ENCODE measurements around the gene SPTBN1. TPM values are rescaled to one million over a fixed set of nuclear protein-coding genes. Genes with fewer than 3 reads are reported as not detected.
A peak's percentile ranks its signal among the peaks of the same experiment; 100 is the strongest.

The SPTBN1 gene
- total and polyA plus RNA-seq, 2 of the 13 experiments (the other 11 are each of a cell fraction or from before 2014, with no cell fraction given): 123 to 299 TPM

GRCh38 chr2:54629390-54629789 is 173.3 kb downstream of the SPTBN1 start (continued):
- TF ChIP-seq ZNF761 (CRISPR knock-in tag; conservative IDR thresholded peaks at IDR 0.05): no peak
- TF ChIP-seq BATF2 (CRISPR knock-in tag; IDR thresholded peaks at IDR 0.05): 0 out of 2 replicates have a peak, but pooled peaks have one; percentile 50
- no peak for TF ChIP-seq KLF11 (CRISPR knock-in tag; IDR thresholded peaks at IDR 0.05)
- TF ChIP-seq HIC2 (CRISPR knock-in tag; IDR thresholded peaks at IDR 0.05; ENCODE audit: low read depth): no peak
- TF ChIP-seq ZNF776 (CRISPR knock-in tag; IDR thresholded peaks at IDR 0.05): 0 out of 2 replicates have a peak, but pooled peaks have one; percentile 69
- TF ChIP-seq ERF (CRISPR knock-in tag; IDR thresholded peaks at IDR 0.05): no peak
- no peak for TF ChIP-seq MTA1 (CRISPR knock-in tag; IDR thresholded peaks at IDR 0.05; ENCODE audit: borderline replicate concordance)
- peak; percentile 51 for TF ChIP-seq AGO1 (IDR thresholded peaks at IDR 0.05; ENCODE audit: low read depth, low read length, poor library complexity, severe bottlenecking)
- 0 out of 2 replicates have a peak, but pooled peaks have one; percentile 70 for TF ChIP-seq ZNF576 (CRISPR knock-in tag; IDR thresholded peaks at IDR 0.05)
- TF ChIP-seq ZNF670 (CRISPR knock-in tag; IDR thresholded peaks at IDR 0.05; ENCODE audit: borderline replicate concordance): no peak
- TF ChIP-seq KDM5B (CRISPR knock-in tag; IDR thresholded peaks at IDR 0.05; ENCODE audit: borderline replicate concordance): peak; percentile 48; the same call in 1 of the 2 replicates
- TF ChIP-seq ZNF558 (CRISPR knock-in tag; IDR thresholded peaks at IDR 0.05; ENCODE audit: borderline replicate concordance): no peak
- no peak for TF ChIP-seq STAT5B (CRISPR knock-in tag; IDR thresholded peaks at IDR 0.05)
- TF ChIP-seq RAD51 (IDR thresholded peaks at IDR 0.05; ENCODE audit: borderline replicate concordance): no peak
- TF ChIP-seq WIZ (CRISPR knock-in tag; IDR thresholded peaks at IDR 0.05): no peak
- TF ChIP-seq TBX2 (CRISPR knock-in tag; IDR thresholded peaks at IDR 0.05; ENCODE audit: borderline replicate concordance): no peak
- TF ChIP-seq ZBTB2 (CRISPR knock-in tag; IDR thresholded peaks at IDR 0.05; ENCODE audit: low read depth): 0 out of 2 replicates have a peak, but pooled peaks have one; percentile 53
- no peak for TF ChIP-seq CBX5 (CRISPR knock-in tag; IDR thresholded peaks at IDR 0.05; ENCODE audit: borderline replicate concordance)
- TF ChIP-seq IKZF5 (CRISPR knock-in tag; IDR thresholded peaks at IDR 0.05): no peak
- no peak for TF ChIP-seq JUN (CRISPR knock-in tag; IDR thresholded peaks at IDR 0.05)
- no peak for TF ChIP-seq ZFP90 (CRISPR knock-in tag; IDR thresholded peaks at IDR 0.05; ENCODE audit: borderline replicate concordance)
- TF ChIP-seq ZNF589 (CRISPR knock-in tag; conservative IDR thresholded peaks at IDR 0.05): 0 out of 2 replicates have a peak, but pooled peaks have one; percentile 2
- no peak for TF ChIP-seq ZFP1 (CRISPR knock-in tag; IDR thresholded peaks at IDR 0.05)
- TF ChIP-seq ZBTB38 (CRISPR knock-in tag; IDR thresholded peaks at IDR 0.05): 0 out of 2 replicates have a peak, but pooled peaks have one; percentile 56
- no peak for TF ChIP-seq TCF7 (IDR thresholded peaks at IDR 0.05; ENCODE audit: low read depth)
- TF ChIP-seq TEAD3 (CRISPR knock-in tag; optimal IDR thresholded peaks at IDR 0.05; ENCODE audit: borderline replicate concordance): no peak
